ENCODE measurements around the gene PLCG2.

Gene PLCG2

DNA sequence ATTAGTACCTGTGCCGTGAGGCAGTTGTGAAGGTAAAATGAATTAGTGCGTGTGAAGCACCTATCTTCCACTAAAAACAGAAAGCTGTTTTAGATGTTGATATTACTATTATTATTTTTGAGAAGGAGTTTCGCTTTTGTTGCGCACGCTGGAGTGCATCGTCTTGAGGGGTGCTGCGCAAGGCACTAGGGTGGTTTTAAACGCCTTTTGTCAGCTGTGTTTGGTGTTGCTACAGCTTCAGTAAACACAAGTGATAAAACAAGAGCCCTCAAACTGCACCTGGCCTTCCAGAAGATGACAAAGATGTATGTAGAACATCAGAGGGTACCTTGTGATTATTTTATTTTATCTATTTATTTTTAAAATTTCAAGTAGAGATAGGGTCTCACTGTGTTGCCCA lies 38.2 kb downstream of the PLCG2 start:
- no peak for DNase-seq

DNA sequence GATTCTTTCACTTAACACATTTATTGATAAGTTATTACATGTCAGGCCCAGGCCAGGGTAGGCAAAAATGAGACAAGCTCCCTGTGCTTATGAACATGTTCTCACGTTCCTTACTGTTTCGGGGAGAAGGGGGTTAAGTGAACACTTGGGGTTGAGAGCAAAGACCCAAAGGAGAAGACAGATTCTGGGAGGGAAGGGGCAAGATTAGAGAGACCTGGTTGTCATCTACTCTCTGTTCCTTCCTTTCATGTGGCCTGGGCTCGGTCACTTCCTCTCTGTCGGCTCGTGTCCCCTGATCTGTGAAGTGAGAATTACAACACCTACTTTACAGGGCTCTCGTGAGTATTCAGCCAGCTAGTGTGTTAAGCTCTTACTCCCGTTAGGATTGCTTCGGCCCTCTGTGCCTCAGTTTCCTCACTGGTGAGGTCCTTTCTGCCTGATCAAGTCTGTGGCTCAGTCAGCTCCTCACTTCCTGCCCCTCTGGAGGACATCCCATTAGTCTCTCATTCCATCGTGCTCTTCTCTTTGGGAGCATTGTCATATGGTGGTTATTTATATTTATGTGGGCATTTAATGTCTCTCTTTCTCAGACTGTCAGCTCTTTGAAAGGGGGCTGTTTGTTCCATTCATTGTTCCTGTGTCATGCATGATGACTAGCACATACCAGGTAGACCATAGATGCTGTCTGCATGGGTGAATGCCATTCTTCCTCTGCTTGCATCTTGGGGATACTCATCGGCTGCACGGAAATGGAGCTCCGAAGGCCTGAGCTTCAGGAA lies 38.9 kb downstream of the PLCG2 start:
- DNase-seq, result peak; percentile 56 to 76 (median 70)

DNA sequence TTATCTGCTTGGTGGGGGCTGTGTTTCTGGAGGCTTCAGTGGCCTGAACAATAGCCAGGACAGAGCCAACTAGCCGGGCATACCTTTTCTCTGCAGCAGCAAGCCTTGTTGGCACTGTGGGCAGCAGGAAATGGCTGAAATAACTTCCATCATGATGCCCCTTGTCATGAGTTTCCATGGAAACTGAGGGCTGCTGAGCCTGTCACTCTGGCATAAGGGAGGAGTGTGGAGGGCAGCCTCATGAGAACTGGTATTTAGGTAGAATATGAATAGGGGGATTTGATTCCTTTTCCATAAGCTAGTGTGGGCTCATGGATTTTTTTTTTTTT lies 39.4 kb downstream of the PLCG2 start:
- DNase-seq, result no peak

DNA sequence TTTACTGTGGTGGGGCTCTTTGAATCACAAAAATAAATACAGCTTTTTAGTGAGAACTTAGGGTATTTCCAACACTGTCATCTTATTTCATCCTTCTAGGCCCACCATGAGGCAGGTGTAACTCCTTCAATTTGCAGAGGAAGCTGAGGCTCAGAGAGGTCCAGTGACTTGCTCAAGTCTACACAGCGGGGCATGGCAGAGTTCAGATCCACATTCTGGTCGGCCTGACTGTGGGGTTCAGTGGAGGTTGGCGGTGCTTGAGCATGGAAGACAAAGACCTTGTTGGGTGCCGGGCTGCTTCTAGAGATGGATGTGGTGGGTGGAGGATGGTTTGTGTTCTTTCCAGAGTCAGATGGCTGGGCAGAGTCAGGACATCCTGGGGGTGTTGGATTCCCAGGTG lies 39.8 kb downstream of the PLCG2 start:
- no peak for DNase-seq

DNA sequence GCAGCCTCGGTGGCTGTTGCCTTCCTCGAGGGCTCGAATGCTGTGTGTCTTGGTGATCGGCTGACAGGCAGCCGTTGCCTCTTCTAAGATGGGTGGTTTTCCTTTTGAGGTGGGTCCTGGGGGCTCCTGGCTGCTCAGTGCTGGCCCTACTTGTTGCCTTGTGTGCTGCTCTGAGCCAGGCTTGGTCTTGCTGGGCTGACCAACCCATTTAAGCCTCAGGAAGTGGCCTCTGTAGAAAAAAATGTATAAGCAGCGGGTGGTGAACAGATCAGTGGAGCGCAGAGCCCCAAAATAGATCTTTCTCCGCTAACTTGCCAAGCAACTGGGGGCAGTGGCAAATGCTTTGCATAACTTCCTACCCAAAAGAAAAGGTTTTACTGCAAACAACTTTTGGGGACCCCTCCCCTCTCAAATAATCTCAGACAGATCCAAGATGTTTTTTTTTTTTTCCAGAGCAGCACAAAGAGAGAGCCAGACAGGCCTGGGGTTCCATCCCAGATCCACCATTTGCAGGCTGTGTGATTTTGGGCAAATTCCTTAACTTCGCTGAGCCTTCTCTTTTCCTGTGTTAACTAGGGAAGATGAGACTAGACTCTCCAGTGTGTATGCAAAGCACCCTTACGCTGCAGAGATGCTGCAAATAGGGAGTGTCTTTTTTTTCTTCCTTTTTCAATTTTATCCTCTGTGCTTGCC lies 42.5 kb downstream of the PLCG2 start:
- peak in 1 of 4 experiments; percentile 28 for DNase-seq

DNA sequence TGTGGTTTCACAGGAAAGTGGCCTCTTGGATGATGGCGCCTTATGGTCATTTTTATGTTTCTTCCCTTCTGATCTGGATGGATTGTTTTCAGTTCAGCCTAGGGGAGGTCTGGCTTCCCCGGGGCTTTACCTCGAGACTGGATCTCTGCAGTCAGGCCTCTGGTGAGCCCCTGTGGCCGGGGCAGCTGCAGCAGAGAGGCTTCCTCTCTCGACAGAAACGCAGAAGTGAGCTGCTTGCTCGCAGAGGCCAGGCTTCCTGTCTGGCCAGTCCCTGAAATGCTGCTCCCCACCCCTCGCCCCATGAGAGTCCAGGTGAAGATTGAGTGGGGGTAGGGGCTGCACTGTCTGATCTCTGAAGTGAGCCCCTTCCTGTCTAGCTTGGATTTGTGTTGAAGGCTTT lies 44.0 kb downstream of the PLCG2 start:
- peak; percentile 64 to 84 (median 74) for DNase-seq

DNA sequence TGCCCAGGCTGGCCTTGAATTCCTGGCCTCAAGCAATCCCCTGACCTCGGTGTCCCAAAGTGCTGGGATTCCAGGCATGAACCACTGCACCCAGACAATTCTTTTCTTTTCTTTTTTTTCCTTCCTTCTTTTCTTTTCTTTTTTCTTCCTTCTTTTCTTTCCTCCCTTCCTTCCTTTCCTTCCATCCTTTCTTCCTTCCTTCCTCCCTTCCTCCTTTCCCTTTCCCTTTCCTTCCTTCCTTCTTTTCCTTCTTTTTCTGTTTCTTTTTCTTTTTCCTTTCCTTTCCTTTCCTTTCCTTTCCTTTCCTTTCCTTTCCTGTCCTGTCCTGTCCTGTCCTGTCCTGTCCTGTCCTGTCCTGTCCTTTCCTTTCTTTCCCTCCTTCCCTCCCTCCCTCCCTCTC lies 44.6 kb downstream of the PLCG2 start:
- no peak for DNase-seq

DNA sequence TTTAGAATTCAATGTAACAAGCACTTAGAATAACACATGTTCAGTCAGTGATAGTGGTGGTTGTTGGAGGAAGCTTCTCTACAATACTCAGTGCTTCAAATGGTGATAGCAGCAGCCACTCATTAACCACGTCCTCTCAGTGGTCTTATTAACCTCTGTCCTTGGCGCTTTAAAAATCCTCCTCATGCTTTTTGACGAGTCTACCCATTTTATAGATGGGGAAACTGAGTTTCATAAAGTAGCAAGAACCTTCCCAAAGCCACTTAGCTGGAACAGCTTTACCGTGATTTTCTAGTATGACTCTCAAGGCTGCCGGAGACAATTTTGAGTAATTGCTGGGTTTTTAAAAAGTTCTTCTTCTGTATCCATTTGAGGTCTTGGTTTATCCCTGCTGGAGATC lies 47.4 kb downstream of the PLCG2 start:
- no peak for DNase-seq

DNA sequence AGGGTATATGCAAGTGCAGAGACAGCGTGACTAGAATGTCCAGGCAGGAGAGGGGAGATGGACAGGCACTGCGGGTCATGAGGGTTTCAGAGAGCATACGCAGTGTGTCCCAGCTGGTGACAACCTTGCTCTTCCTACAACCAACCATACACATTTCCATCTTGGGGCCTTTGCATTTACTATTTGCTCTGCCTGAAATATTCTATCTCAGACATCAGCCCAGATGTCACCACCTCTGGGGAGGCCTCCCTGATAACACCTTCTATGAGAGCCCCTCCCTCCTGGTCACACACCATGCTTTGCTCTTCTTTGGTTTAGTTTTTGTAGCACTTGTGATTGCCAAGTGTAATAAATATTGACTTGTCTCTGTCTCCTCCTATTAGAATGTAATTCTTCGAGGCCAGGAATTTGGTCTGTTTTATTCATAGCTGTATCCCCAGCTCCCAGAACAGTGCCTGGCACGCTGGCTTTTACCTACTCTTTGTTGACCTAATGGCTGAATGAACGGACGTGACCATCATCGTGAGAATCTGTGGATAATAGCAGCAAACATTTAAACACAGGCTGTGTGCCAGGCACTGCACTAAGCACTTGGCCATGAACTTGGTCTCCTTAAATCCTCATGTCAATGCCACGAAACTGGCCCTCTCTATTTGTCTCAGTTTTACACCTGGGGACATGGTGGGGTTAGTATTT lies 51.9 kb downstream of the PLCG2 start:
- no peak for DNase-seq

DNA sequence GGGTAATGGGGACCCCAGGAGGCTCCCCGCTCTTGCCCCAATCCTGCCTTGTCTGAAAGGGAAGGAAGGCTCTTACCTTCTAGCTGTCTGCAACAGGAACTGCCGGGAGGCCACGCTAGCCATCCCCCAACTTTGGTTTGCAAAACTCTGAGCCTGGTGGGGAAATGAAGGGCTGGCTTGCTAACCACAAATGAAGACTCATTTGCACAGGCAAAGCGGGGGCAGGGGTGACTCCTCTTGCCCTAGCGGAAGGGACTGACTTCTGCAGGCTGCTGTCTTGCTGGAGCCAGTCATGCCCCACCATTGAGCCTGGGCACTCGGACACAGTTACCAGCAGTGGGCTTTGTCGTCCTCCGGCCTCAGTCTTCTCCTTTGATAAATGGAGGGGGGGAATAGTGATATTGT lies 52.6 kb downstream of the PLCG2 start:
- peak; percentile 91 to 96 (median 96) for DNase-seq

DNA sequence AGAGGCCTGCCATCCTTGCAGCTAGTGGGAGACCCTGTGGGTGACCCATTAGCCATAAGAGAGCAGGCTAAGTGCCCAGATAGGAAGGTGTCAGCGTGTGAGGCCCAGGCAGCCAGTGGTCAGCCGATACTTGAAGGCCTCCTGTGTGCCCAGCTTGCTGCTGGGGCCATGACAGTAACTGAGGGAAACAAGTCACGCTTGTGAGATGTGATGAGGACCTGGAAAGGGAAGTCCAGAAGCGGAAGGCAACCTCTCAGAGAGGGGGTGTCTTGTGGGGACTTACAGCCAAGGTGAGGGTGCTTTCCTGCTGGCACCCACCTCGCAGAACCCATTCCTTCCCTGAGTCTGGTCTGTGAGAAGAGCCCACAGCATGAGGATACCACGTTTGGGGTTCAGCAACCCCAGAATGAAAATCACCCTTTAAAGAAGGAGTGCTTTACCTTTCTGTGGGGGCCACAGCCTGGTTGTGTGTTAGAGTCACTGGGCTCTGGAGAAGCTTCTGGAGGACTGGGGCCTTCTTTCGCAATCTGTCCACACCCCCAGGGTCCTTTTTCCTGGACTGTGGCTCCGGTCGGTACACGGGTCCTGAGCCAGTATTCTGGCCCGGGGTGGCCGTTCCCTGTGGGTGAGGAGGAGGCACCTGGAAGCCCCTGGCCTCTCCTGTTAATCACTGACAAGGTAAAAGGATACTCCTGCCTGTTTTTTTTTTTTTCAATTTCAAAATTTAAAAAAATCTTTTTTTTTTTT lies 53.9 kb downstream of the PLCG2 start:
- peak; percentile 37 to 61 (median 57) for DNase-seq

DNA sequence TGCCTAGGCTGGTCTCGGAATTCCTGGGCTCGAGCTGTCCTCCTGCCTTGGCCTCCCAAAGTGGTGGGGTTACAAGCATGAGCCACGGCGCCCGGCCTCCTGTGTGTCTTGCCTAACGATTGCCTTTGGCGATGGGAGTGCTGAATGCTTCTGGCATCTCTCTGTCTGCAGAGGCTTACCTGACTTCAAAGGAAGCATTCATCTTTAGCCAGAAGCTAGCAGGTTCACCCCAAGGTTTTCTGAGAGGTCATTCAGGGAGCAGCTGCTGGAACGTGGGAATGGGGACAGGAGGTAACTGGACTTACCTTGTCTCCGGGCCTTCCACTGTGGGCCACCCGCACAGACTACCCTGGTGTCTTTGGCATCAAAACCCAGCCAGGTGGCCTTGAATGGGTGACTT lies 54.7 kb downstream of the PLCG2 start:
- no peak for DNase-seq

DNA sequence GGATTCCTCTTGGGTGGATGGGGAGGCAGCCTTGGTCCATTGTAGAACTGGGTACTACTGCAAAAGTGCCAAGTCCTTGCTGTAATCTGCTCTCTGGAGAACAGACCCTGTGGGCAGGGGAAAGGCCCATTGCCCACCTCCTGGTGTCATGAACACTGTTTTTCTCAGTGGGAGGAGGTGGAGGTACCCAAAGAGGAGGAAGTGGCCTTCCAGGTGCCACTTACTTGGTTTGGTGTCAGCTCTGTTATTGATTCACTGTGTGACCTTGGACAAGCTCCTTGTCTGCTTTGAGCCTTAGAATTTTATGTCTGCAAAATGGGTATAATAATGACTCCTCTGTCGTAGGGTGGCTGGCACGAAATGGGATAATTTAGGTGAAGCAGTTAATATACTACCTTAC lies 55.8 kb downstream of the PLCG2 start:
- DNase-seq, result no peak

DNA sequence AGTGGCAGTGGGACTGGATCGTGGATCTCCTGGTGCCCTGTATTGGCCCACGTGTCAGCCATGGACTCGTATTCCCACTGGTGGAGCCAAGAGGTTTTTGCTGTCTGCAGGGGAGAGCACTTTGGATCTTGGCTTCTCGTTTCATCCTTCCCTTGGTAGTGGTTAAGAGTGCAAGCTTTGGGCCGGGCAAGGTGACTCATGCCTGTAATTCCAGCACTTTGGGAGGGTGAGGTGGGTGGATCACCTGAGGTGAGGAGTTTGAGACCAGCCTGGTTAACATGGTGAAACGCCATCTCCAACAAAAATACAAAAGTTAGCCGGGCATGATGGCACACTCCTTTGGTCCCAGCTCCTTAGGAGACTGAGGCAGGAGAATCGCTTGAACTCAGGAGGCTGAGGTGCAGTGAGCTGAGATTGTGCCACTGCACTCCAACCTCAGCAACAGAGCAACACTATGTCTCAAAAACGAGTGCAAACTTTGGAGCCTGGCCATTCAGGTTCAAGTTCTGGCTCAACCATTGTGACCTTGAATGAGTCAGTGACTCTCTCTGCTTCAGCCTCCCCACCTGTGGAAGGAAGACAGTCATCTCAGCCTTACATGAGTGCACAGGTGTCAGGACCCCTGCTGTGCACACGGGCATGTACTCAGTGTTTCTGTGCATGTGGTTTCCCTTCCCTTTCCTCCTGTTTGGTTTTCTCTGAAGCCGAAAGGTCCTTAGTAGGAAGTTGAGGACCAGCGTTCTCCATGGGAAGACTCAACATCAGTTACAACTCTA lies 57.4 kb downstream of the PLCG2 start:
- peak in 1 of 4 experiments; percentile 9 for DNase-seq

DNA sequence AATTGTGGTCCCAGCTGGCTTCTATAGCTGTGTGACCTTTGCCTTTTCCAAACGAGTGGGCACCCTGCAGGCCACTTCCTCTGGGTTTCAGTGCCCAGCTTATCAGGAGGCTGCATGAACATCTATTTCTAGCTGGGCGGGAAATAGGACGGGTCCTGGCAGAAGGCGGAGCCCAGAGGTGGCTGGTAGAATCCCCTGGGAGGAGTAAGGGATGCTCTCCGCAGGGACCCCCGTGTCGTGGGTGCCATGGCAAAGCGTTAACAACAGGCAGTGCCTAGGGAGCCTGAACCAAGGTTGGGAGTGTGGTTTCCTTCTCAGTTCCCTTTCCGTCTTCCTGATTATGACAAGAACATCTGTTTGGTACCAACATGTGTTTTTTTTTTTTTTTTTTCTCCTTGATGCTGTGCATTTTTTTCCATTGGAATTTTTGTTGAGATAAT lies 58.2 kb downstream of the PLCG2 start:
- peak in 3 of 4 experiments; percentile 20 to 32 (median 27) for DNase-seq

DNA sequence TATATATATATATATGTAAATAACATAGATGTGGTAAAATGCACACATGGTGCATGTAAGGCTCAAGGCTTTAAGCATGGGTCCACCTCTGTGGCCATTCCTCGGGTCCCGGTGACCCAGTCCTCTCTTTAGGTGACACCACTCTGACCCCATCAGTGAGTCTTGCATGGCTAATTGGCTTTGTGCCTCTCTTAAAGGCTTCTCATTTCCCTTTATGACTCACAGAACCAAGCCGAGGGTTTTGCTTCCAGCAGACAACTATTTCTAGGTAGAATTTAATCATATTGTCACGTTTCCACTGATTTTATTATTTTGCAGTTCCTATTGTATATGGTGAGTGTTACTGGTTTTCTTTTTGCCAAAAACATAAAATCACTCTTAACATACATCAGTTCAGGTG lies 59.7 kb downstream of the PLCG2 start:
- peak in 3 of 4 experiments; percentile 30 to 60 (median 51) for DNase-seq

DNA sequence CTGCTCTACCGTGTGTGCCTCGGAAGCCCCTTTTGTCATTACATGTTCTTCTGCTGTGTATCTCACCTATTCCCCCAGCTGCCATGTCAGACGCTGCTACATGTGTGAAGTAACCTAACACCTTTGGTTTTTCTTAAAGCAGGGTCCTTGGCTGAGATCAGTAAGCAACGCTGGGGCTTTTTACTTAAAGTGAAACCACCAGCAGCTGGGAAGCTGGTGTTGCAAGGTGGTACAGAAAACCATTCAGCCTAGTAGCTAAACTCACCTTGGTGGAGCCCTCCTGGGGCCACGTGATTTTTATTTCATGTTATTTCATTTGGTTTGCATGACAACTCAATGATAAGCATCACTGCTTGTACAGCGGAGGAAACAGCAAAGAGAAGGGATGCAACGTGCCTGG lies 62.6 kb downstream of the PLCG2 start:
- DNase-seq, result no peak

DNA sequence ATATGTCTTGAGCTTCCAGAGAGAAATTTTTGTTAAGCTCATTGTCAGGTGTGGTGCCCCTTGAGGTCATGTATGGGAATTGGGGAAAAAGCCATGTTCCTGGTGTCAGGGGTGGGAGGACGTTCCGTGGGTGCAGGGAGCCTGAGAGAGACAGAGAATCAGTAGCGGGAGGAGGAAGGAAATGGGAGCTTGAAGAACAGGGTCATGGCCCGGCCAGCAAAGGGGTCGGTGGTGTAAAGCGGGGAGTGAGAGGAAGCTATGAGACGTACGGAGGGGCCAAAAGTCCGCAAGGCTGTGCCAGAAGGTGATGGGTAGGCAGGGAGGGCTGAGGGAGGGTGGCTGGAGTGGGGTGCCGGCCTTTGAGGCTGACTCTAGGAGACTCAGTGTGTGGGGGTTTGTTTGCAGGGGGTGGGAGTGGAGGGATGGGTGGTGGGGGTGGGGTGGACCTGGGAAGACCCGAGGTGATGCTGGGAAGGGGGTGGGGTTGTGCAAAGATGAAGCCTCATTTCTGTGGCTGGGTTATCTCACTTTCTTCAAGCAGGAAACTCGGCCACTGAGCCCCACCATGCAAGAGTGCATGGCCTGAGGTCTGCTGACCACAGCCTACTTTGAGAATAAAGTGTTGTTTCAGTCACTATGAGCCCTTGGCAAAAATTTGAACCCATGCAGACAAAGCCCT lies 63.6 kb downstream of the PLCG2 start:
- peak in 3 of 4 experiments; percentile 28 to 51 (median 45) for DNase-seq

DNA sequence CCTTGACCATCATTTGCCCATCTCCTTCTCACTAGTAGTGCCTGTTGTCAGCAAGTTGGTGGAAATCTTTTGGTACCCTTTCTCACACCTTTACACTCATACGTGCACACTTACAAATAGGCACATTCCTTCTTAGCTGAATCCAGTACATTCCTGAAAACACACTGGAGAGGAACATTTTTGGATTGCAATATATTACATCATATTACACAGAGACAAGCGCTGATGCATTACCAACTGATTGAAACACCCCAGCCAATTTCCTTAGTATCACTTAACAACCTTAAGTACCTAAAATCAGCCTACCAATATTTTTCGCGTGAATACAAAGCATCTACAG lies 64.1 kb downstream of the PLCG2 start:
- peak in 1 of 4 experiments; percentile 21 for DNase-seq

DNA sequence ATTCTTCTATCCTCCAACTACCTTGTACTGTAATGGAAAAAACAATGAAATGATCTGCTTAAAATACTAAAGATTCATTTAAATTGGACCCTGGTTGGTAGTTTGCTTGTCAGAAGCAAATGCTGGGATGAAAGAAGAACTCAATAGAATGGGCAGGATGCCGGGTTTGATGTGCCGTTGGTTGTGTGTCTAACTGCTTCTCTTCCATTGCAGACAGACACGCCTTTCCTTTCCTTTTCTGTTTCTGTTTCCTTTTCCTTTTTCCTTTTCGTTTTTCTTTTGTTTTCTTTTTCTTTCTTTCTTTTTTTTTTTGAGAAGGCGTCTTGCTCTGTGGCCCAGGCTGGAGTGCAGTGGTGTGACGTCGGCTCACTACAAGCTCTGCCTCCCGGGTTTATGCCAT lies 64.6 kb downstream of the PLCG2 start:
- no peak for DNase-seq

DNA sequence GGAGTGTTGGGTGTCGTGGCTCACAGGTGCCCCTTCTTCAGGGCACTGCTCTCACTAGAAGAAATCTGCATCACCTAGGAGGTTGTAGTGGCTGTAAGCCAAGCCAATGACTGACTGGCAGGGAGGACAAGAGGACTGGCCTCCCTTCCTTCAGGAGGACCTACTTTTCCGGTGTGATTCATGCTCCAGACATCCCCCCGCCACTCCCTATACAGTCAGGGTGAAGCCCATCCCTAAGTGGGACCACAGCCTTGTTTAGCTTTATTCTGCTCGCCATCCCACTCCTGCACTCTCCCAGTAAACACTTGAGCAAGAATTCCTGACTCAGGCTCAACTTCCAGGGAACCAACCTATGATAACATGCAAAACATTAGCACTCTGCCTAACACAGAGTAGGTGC lies 67.0 kb downstream of the PLCG2 start:
- DNase-seq, result no peak
